D341Med (cell line): ENCODE results near the gene DUSP28.

Experiments used
- DNase-seq: peaks from one replicate; pipeline ENCODE4 v3.0.0; 2012; ENCODE audit warnings: low spot score

Gene DUSP28

DNA sequence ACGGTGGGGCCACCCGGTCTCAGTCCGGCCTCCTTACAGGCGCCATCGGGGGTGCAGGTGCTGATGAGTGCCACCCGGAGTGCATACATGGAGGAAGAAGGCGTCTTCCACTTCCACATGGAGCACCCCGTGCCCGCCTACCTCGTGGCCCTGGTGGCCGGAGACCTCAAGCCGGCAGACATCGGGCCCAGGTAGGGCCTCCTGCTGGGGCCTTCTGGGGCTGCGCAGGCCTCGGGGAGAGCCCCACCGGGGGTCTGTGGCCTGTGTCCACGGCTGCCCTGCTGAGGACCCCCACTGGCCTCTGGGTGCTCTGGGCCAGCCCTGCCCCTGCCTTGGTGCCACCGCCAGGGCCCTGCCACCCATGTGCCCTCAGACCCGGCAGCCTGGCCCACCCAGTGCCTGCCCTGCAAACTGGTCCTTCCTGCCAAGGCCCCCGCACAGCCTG is 12.9 kb downstream of the DUSP28 start:
- no peak for DNase-seq

DNA sequence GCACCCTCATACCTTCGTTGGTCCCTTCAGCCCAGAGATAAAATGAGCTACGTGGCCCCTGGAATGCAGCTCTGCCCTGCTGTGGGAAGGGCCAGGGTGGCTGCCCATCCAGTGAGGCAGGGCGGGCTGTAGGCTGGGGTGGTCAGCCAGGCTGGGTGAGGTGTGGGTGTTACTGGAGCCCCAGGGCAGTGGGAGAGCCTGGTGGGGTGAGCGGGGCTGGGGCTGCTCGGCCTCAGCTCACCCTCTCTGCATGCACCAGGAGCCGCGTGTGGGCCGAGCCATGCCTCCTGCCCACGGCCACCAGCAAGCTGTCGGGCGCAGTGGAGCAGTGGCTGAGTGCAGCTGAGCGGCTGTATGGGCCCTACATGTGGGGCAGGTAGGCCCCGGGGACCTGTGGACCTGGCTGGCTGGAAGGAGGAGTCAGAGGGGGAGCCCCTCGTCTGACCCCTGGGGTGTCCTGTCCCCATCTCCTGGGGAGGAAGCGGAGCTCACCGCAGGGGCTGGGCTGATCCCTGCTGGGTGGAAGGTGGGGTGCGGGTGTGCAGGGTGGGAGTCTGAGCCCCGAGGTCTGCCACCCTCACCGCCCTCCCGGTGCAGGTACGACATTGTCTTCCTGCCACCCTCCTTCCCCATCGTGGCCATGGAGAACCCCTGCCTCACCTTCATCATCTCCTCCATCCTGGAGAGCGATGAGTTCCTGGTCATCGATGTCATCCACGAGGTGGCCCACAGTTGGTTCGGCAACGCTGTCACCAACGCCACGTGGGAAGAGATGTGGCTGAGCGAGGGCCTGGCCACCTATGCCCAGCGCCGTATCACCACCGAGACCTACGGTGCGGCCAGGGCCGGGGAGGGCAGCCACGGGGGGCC is 13.6 kb downstream of the DUSP28 start:
- no peak for DNase-seq

DNA sequence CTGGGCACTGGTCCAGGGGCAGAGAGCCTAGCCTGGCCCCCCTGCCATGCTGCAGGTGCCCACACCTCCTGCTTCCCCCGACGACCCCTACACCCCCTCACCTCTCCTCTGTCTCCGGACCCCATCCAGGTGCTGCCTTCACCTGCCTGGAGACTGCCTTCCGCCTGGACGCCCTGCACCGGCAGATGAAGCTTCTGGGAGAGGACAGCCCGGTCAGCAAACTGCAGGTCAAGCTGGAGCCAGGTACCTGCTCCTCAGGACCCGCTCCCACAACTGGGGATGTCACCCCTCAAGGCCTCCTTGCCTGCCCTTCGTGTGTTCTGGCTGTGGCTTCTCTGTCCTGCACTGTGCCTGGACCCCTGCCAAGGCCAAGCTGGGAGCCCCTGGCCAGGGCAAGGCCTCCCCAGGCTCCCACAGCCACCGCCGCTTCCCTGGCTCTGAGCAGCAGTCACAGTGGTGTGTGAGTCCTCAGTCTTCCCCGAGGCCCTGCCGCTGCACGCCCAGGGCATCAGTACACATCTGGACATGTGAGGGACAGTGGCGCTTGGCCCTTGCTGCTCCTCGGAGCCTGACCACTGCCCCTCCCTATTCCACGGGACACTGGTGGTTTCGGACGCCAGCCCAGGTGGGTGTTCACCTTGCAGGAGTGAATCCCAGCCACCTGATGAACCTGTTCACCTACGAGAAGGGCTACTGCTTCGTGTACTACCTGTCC is 14.4 kb downstream of the DUSP28 start:
- no peak for DNase-seq

- no peak for DNase-seq
These were observed 15.2 kb downstream of the DUSP28 start for GRCh38 chr2:240575101-240575965.

- DNase-seq, result no peak
These were observed 15.9 kb downstream of the DUSP28 start for GRCh38 chr2:240576036-240576435.

DNA sequence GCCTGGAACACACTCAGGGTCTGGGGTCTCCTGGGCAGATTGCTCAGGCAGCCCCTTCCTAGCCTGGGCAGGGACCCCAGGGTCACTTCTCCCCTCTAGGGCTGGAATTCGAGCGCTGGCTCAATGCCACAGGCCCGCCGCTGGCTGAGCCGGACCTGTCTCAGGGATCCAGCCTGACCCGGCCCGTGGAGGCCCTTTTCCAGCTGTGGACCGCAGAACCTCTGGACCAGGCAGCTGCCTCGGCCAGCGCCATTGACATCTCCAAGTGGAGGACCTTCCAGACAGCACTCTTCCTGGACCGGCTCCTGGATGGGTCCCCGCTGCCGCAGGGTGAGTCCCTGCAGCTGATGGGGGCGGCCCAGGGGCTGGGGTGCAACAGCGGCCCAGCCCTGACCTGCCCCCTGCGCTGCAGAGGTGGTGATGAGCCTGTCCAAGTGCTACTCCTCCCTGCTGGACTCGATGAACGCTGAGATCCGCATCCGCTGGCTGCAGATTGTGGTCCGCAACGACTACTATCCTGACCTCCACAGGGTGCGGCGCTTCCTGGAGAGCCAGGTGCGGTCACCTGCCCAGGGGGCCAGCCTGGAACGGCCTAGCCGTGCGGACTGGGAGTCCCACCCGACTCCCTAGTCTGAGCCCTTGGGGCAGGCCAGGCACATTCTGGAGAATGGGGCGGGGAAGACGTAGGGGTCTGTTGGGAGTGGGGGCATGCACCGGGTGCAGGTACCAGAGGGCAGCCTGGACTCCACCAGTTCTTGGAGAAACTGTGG is 16.5 kb downstream of the DUSP28 start:
- DNase-seq, result no peak

- no peak for DNase-seq
These were observed 17.3 kb downstream of the DUSP28 start for GRCh38 chr2:240577281-240578109.

DNA sequence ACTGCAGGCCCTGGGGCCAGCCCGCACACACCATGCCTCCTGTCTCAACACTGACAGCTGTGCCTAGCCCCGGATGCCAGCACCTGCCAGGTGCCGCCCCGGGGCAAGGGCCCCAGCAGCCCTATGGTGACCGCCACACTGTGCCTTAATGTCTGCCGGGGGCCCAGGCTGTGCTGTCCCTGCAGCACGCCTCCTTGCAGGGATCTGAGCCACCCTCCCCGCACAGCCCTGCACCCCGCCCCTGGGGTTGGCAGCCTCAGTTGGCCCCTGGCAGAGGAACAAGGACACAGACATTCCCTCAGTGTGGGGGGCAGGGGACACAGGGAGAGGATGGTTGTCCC is 17.9 kb downstream of the DUSP28 start:
- DNase-seq, result no peak

DNA sequence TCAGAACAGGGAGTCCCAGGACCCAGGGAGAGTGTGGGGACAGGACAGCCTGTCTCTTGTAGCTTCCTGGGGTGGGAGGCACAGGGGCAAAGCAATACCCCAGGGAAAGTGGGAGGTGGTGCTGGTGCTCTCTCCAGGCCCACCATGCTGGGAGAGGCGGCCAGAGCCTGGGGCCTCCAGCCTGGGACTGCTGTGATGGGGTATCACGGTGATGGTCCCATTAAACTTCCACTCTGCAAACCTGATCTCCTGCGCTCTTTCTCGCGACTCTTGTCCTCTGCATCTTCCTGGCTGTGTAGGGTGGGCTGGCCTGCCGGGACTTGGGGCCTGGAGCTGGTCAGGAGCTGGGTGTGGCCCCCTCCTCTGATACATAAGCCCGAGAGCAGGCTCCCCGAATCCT is 18.3 kb downstream of the DUSP28 start:
- DNase-seq, result no peak

- no peak for DNase-seq
These were observed 19.1 kb downstream of the DUSP28 start for GRCh38 chr2:240579071-240579762.

DNA sequence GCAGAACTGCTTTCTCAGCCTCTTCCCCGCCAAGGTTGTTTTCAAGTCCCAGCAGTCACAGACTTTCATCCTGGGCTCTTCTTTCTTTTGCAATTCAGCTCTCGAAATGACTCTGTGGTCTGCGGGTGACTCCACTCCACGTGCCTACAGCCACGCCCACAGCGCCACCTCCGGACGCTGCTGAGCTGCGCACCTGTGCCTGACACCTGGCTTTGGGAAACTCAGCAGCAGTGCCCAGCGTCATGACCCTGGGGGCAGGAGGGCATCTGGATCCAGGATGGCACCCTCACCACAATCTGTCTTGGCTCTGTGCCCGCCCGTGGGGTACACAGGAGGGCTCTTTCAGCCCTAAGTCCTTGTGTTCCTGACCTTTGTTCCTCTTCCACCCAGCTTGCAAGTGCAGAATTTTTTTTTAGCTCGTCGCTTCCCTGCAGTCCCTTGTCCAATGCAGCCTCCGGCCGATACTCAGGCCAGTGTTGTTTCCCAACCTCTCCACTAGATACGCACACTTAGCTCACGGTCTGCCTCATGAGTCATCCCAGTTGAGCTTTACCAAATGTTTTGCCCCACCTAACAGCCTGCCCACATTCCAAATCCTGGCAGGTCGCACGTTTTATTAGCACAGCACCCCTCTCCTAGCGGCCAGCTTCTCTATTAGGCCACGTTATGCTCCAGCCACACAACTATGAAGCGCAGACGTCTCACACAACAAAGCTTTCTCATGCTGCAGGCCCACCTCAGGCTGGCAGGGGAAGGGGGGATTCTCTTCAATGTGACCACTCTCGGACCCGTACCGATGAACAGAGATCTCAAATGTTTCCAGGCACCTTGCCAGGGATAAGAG is 19.8 kb downstream of the DUSP28 start:
- DNase-seq, result no peak

GRCh38 chr2:240581811-240582210 is 21.7 kb downstream of the DUSP28 start:
- DNase-seq, result no peak

DNA sequence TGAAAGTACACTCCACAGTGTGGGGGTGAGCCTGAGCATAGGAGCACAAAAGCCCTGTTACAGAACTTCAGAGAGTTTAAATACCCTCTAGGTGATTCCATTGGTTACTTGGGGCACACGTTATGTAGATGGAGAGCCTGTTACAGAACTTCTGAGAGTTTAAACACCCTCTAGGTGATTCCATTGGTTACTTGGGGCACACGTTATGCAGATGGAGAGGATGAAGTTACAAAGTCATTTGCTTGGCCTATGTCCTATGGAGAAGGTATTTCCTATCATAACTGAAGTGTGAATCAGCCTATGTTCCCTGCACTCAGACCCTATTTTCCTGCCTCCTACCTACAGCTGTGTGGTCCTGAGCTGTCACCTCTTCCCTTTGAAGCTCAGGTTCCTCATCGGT is 22.6 kb downstream of the DUSP28 start:
- DNase-seq, result no peak

GRCh38 chr2:240583774-240584173 is 23.6 kb downstream of the DUSP28 start:
- no peak for DNase-seq

DNA sequence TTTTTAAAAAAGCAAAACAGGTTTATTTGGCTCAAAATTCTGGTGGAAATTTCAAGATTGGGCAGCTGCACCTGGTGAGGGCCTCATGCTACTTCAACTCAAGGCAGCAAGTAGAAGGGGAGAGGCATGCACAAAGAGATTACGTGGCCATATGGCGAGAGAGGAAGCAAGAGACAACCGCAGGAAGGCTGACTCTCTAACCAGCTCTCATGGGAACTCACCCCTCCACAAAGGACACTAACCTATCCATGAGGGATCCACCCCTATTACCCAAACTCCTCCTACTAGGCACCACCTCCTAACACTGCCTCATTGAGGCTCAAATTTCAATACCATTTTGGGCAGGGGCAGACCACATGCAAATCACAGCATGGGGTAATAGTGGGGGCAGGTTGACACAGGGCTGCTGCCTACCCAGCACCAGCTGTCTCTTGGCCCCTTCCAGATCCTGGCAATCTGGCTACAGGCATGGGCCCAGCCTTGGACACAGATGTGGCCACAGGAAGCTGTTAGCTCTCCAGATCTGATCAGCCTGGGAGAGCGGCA is 24.4 kb downstream of the DUSP28 start:
- peak; percentile 62 for DNase-seq

DNA sequence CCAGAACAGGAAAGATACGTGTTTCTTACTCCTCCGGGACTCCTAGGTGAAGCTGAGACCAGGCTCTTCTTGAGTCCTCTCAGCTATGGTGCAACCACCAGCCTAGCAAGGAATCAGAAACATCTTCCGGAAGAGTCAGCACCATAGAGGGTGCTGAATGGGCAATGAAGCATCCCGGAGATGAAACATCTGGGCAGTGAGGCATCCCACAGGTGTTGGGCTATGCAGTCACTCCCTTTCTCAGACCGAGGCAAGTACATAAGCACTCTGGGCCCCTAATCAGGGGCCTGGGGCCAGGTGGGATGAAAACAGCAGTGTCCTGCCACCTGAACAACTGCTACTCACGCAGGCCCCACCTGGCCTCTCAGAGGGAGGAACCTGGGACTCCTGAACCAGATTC is 24.9 kb downstream of the DUSP28 start:
- no peak for DNase-seq

GRCh38 chr2:240585681-240586197 is 25.6 kb downstream of the DUSP28 start:
- no peak for DNase-seq

DNA sequence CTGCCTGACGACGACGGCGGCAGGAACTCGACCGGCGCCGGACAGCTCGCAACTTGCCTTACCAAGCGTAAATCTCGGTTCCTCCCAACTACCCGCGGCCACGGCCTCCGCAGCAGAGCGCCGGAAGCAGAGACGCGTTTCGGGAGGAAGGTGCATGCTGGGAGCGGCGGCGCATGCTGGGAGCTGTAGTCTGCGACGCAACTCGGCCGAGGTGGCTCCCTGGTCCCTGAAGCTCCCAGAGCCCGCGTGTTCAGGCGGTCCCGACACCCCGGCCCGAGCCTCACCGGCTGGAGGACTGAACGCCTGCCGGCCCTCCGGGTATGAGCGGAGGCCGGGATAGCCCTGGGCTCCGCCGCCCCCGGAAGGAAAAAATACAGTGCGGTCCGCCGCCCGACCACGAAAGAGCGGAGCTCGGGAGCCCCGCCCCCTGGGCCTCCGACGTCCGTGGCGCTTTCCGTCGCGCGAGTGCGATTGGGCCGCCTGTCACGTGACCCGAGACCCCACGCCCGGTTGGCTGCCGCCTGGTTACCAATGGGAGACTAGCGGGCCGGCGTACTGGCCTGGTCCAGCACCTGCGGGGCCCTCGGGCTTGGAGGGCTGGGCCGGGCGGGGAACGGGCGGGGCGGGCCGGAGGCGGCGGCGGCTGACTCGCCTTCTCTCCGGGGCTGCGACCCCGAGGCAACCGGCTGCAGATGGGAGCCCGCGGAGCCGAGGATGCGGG is 26.2 kb downstream of the DUSP28 start, which contains the start of gene CAPN10:
TSS of gene CAPN10 (plus strand) at position 537 of the 721 bp plus-strand sequence. CDS start at position 715, 178 bp downstream.
- peak; percentile 97 for DNase-seq
